Sigmoid colon (tissue), 4 donors: ENCODE results near the gene TRPM3.

Source experiments
- EP300 ChIP-seq, 4 donors: sonication (generic); formaldehyde crosslinking; IDR thresholded peaks; one replicate each; pipeline ENCODE4 v1.6.1; 2017; ENCODE audit warnings: antibody characterized with exemption in 4 of 4
- POLR2A ChIP-seq, 2 donors: fragments of 450-650 bp; IDR thresholded peaks; one replicate each; pipeline ENCODE4 v1.6.1; 2016; ENCODE audit warnings: antibody characterized with exemption in 2 of 2, mild to moderate bottlenecking in 2 of 2, moderate library complexity in 2 of 2
- TF ChIP-seq, protein P1 (sequence below), 4 experiments: fragments of 450-650 bp in 3 of 4; fragments of 200-600 bp in 1 of 4; IDR thresholded peaks; one replicate each; pipeline ENCODE4 v1.5.1; 2016 to 2019; ENCODE audit warnings: antibody characterized with exemption in 4 of 4, mild to moderate bottlenecking in 3 of 4, moderate library complexity in 2 of 4

DNA sequence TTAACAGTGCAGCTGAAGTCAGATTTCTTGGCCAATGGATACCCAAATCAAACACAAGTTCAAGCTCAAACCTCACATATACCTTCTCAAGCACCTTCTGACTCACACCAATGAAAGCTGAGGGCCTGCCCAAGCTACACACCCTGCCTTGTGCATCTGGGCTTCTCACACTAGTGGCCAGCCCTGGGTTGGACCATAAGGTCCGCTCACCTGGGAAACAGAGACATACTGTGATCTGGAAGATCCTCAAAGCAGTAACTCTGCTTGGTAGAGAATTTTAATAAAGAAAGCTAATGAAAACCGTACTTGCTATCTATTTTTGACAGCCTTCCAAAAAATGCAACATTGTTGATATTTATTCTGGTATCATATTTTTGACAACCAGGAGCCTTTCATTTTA lies 7.4 kb upstream of the TRPM3 start:
- TF ChIP-seq POLR2A (IDR thresholded peaks at IDR 0.05) (no peak), EP300 (IDR thresholded peaks at IDR 0.05) (no peak)
- TF ChIP-seq, protein P1, sequence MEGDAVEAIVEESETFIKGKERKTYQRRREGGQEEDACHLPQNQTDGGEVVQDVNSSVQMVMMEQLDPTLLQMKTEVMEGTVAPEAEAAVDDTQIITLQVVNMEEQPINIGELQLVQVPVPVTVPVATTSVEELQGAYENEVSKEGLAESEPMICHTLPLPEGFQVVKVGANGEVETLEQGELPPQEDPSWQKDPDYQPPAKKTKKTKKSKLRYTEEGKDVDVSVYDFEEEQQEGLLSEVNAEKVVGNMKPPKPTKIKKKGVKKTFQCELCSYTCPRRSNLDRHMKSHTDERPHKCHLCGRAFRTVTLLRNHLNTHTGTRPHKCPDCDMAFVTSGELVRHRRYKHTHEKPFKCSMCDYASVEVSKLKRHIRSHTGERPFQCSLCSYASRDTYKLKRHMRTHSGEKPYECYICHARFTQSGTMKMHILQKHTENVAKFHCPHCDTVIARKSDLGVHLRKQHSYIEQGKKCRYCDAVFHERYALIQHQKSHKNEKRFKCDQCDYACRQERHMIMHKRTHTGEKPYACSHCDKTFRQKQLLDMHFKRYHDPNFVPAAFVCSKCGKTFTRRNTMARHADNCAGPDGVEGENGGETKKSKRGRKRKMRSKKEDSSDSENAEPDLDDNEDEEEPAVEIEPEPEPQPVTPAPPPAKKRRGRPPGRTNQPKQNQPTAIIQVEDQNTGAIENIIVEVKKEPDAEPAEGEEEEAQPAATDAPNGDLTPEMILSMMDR (IDR thresholded peaks at IDR 0.05): no peak
